DOHH2 (cell line): ENCODE results near the gene LDLRAD4.

Experiments
- H3F3A ChIP-seq: fragments of 200-600 bp; sonication (generic), shearing (Covaris generic); 2 replicates; pipeline ENCODE4 v1.6.0; 2016; ENCODE audit warnings: antibody characterized with exemption, mild to moderate bottlenecking; ENCODE audit not compliant: control insufficient read depth, insufficient read depth
- H3K27ac ChIP-seq: fragments of 200-600 bp; sonication (generic); 2 replicates; pipeline ENCODE4 v1.5.1; 2014; ENCODE audit warnings: low read depth, mild to moderate bottlenecking, low read length, moderate library complexity
- H3K27me3 ChIP-seq: fragments of 200-600 bp; sonication (generic); 2 replicates; pipeline ENCODE4 v1.6.1; 2014; ENCODE audit warnings: mild to moderate bottlenecking, low read length, mixed read lengths; ENCODE audit not compliant: control insufficient read depth
- H3K36me3 ChIP-seq: fragments of 200-600 bp; sonication (generic); 2 replicates; pipeline ENCODE4 v1.6.1; 2014; ENCODE audit warnings: mild to moderate bottlenecking, low read length, moderate library complexity, mixed read lengths; ENCODE audit not compliant: control insufficient read depth
- H3K4me1 ChIP-seq: fragments of 200-600 bp; sonication (generic); 2 replicates; pipeline ENCODE4 v1.6.1; 2014; ENCODE audit warnings: mild to moderate bottlenecking, low read length, mixed read lengths; ENCODE audit not compliant: control insufficient read depth
- H3K4me2 ChIP-seq: fragments of 200-600 bp; sonication (generic); 2 replicates; pipeline ENCODE4 v1.6.0; 2014; ENCODE audit warnings: mild to moderate bottlenecking, low read length, moderate library complexity
- H3K4me3 ChIP-seq: fragments of 200-600 bp; sonication (generic); 2 replicates; pipeline ENCODE4 v1.5.1; 2014; ENCODE audit warnings: mild to moderate bottlenecking, low read length, mixed read lengths
- H3K79me2 ChIP-seq: fragments of 200-600 bp; sonication (generic); 2 replicates; pipeline ENCODE4 v1.6.1; 2014; ENCODE audit warnings: mild to moderate bottlenecking, low read length, mixed read lengths; ENCODE audit not compliant: control insufficient read depth
- H3K9me2 ChIP-seq: fragments of 200-600 bp; sonication (generic); replicated peaks from 2 replicates; pipeline ENCODE4 v1.6.1; 2014; ENCODE audit warnings: mild to moderate bottlenecking, low read length, mixed read lengths; ENCODE audit not compliant: control insufficient read depth
- H3K9me3 ChIP-seq: fragments of 200-600 bp; sonication (generic); 2 replicates; pipeline ENCODE4 v1.6.1; 2014; ENCODE audit warnings: antibody characterized with exemption, low read length, mixed read lengths; ENCODE audit not compliant: control insufficient read depth, insufficient read depth
- H4K20me1 ChIP-seq: fragments of 200-600 bp; sonication (generic); 2 replicates; pipeline ENCODE4 v1.6.0; 2014; ENCODE audit warnings: low read depth, mild to moderate bottlenecking, antibody characterized with exemption, low read length, moderate library complexity; ENCODE audit not compliant: control insufficient read depth, insufficient read depth
- CTCF ChIP-seq: fragments of 200-600 bp; sonication (generic); IDR thresholded peaks from one replicate; pipeline ENCODE4 v1.5.1; 2014; ENCODE audit warnings: antibody characterized with exemption, mild to moderate bottlenecking, low read depth, low read length; ENCODE audit not compliant: poor library complexity, severe bottlenecking
- EZH2phosphoT487 ChIP-seq: fragments of 200-600 bp; sonication (generic); IDR thresholded peaks from 2 replicates; pipeline ENCODE4 v1.6.1; 2017; ENCODE audit warnings: borderline replicate concordance, mild to moderate bottlenecking, antibody characterized with exemption, low read length, moderate library complexity, mixed read lengths

LDLRAD4 gene

GRCh38 chr18:13259701-13260100 is 41.1 kb downstream of the LDLRAD4 start:
- Histone ChIP-seq H3K9me2 (no peaks in the 10 kb centered on the region), H3K4me2 (no peak overlapping the region), H3K27ac (no peak overlapping the region), H3K4me3 (no peak overlapping the region), H3K79me2 (no peaks in the 10 kb centered on the region), H3K27me3 (0 out of 2 replicates have a peak, but pooled peaks cover 4% of the 10 kb centered on the region), H3F3A (no peaks in the 10 kb centered on the region), H3K4me1 (no peaks in the 10 kb centered on the region), H4K20me1 (no peaks in the 10 kb centered on the region), H3K36me3 (no peaks in the 10 kb centered on the region), H3K9me3 (no peaks in the 10 kb centered on the region)
- no peak for TF ChIP-seq EZH2phosphoT487
- no peak for TF ChIP-seq CTCF

GRCh38 chr18:13260197-13260934 is 41.8 kb downstream of the LDLRAD4 start:
- no peak overlapping the region for H3K27ac ChIP-seq
- TF ChIP-seq CTCF: no peak
- TF ChIP-seq EZH2phosphoT487: no peak
- no peaks in the 10 kb centered on the region for H3K9me2 ChIP-seq
- H4K20me1 ChIP-seq: no peaks in the 10 kb centered on the region
- 0 out of 2 replicates have a peak, but pooled peaks cover 4% of the 10 kb centered on the region for H3K27me3 ChIP-seq
- H3F3A ChIP-seq: no peaks in the 10 kb centered on the region
- H3K4me1 ChIP-seq: no peaks in the 10 kb centered on the region
- H3K79me2 ChIP-seq: no peaks in the 10 kb centered on the region
- H3K4me2 ChIP-seq: no peak overlapping the region
- no peaks in the 10 kb centered on the region for H3K36me3 ChIP-seq
- no peak overlapping the region for H3K4me3 ChIP-seq
- no peaks in the 10 kb centered on the region for H3K9me3 ChIP-seq

GRCh38 chr18:13260935-13261640 is 42.5 kb downstream of the LDLRAD4 start:
- Histone ChIP-seq H4K20me1 (no peaks in the 10 kb centered on the region), H3K79me2 (no peaks in the 10 kb centered on the region), H3K9me3 (no peaks in the 10 kb centered on the region), H3K4me1 (no peaks in the 10 kb centered on the region), H3K36me3 (no peaks in the 10 kb centered on the region), H3K9me2 (no peaks in the 10 kb centered on the region), H3K27ac (no peak overlapping the region), H3K4me3 (no peak overlapping the region), H3F3A (no peaks in the 10 kb centered on the region), H3K27me3 (0 out of 2 replicates have a peak, but pooled peaks cover 4% of the 10 kb centered on the region), H3K4me2 (no peak overlapping the region)
- TF ChIP-seq EZH2phosphoT487: no peak
